HCT116 (cell line): Measurements from ENCODE around the gene ARHGAP23. TPM values are rescaled to one million over a fixed set of nuclear protein-coding genes. Genes with fewer than 3 reads are reported as not detected.

ENCODE experiments used
- ATAC-seq: fragments of 200-7000 bp; cut with Tn5 transposase; 2 replicates; pipeline ENCODE4 v1.9.1; 2020; ENCODE audit warnings: mild to moderate bottlenecking, moderate library complexity
- BruUV-seq: library from RNA; stranded (reverse); fragments of 400-500 nt; replicated peaks from 2 replicates; lab custom pipeline; 2021; lab: Mats Ljungman, UMichigan
- CTCF ChIA-PET: fragments of 300-600 bp; sonication (Branson Sonifier 250); formaldehyde crosslinking; loops from one replicate; lab custom pipeline; 2021; ENCODE audit warnings: antibody characterized with exemption; lab: Charles Lee
- POLR2A ChIA-PET: fragments of 300-600, 350-600 bp; sonication (Branson Sonifier 250); formaldehyde crosslinking; loops from one replicate; lab custom pipeline; 2021; ENCODE audit warnings: antibody characterized with exemption; lab: Charles Lee
- RAD21 ChIA-PET, 2 experiments: fragments of 300-600 bp; sonication (Branson Sonifier 250); formaldehyde crosslinking; loops; one replicate each; lab custom pipeline; 2023; ENCODE audit warnings: low total read pairs in 2 of 2; ENCODE audit not compliant: uncharacterized antibody in 2 of 2, unreplicated experiment in 2 of 2, low non-redundant PET in 1 of 2; lab: Charles Lee
- DNase-seq: peaks from one replicate; pipeline ENCODE4 v3.0.0-alpha.2; 2010; ENCODE audit warnings: low read depth, low spot score
- H2AFZ ChIP-seq: fragments of 200-600 bp; shearing (Covaris generic), sonication (generic); 2 replicates; pipeline ENCODE4 v1.6.1; 2017; ENCODE audit warnings: low read depth, mixed run types, mixed read lengths, antibody characterized with exemption, low read length; ENCODE audit not compliant: poor library complexity, severe bottlenecking
- H3K27ac ChIP-seq: 2 replicates; pipeline ENCODE4 v1.5.1; 2012; ENCODE audit warnings: low read depth, low read length
- H3K27me3 ChIP-seq: fragments of 200-600 bp; sonication (generic); 2 replicates; pipeline ENCODE4 v1.6.1; 2016; ENCODE audit warnings: mixed run types, low read length, mixed read lengths; ENCODE audit not compliant: insufficient read depth
- H3K36me3 ChIP-seq, 2 experiments: fragments of 200-500 bp in 1 of 2; fragments of 200-600 bp in 1 of 2; sonication (Bioruptor generic) in 1 of 2; sonication (generic) in 1 of 2; 2 replicates each; pipeline versions ENCODE4 v1.5.1 to v1.6.1; 2014 to 2016; ENCODE audit warnings: low read length in 2 of 2, inconsistent platforms in 1 of 2, mixed read lengths in 1 of 2, mixed run types in 1 of 2; ENCODE audit not compliant: insufficient read depth in 2 of 2, control insufficient read depth in 1 of 2
- H3K4me1 ChIP-seq, 2 experiments: fragments of 200-600 bp in 1 of 2; sonication (generic) in 1 of 2; 2 replicates each; pipeline versions ENCODE4 v1.5.1 to v1.6.1; 2012 to 2017; ENCODE audit warnings: low read length in 2 of 2, inconsistent platforms in 1 of 2, mild to moderate bottlenecking in 1 of 2, mixed read lengths in 1 of 2, mixed run types in 1 of 2, moderate library complexity in 1 of 2; ENCODE audit not compliant: insufficient read depth in 2 of 2, control insufficient read depth in 1 of 2
- H3K4me2 ChIP-seq: fragments of 200-600 bp; sonication (generic); 2 replicates; pipeline ENCODE4 v1.6.1; 2017; ENCODE audit warnings: mixed run types, low read length, mixed read lengths
- H3K4me3 ChIP-seq, 2 experiments: fragments of 200-600 bp in 1 of 2; sonication (generic) in 1 of 2; replicated peaks in 1 of 2; 2 replicates each; pipeline ENCODE4 v1.5.1; 2011 to 2016; ENCODE audit warnings: low read length in 2 of 2, control low read depth in 1 of 2, low read depth in 1 of 2, mild to moderate bottlenecking in 1 of 2, mixed read lengths in 1 of 2, mixed run types in 1 of 2
- H3K79me2 ChIP-seq: fragments of 200-600 bp; sonication (generic); 2 replicates; pipeline ENCODE4 v1.6.1; 2017; ENCODE audit warnings: mild to moderate bottlenecking, mixed run types, low read length, moderate library complexity, mixed read lengths; ENCODE audit not compliant: insufficient read depth
- H3K9ac ChIP-seq: fragments of 200-600 bp; sonication (generic); 2 replicates; pipeline ENCODE4 v1.6.1; 2016; ENCODE audit warnings: low read length, mixed read lengths
- H3K9me2 ChIP-seq: fragments of 200-600 bp; sonication (generic), shearing (Covaris generic); 2 replicates; pipeline ENCODE4 v1.6.1; 2017; ENCODE audit warnings: mixed run types, mild to moderate bottlenecking, moderate library complexity; ENCODE audit not compliant: insufficient read depth
- H3K9me3 ChIP-seq, 2 experiments: fragments of 200-500 bp in 1 of 2; fragments of 200-600 bp in 1 of 2; sonication (Bioruptor generic) in 1 of 2; sonication (generic) in 1 of 2; 2 replicates each; pipeline ENCODE4 v1.6.1; 2014 to 2017; ENCODE audit warnings: low read length in 2 of 2, mixed read lengths in 2 of 2, inconsistent platforms in 1 of 2, low read depth in 1 of 2, mild to moderate bottlenecking in 1 of 2, mixed run types in 1 of 2, moderate library complexity in 1 of 2; ENCODE audit not compliant: control insufficient read depth in 1 of 2, insufficient read depth in 1 of 2
- H4K20me1 ChIP-seq: fragments of 200-600 bp; sonication (generic), shearing (Covaris generic); 2 replicates; pipeline ENCODE4 v1.6.1; 2017; ENCODE audit warnings: mixed run types, mild to moderate bottlenecking, moderate library complexity; ENCODE audit not compliant: insufficient read depth
- CBX3 ChIP-seq: IDR thresholded peaks from 2 replicates; pipeline ENCODE4 v1.6.1; 2012; ENCODE audit warnings: low read depth
- CEBPB ChIP-seq: IDR thresholded peaks from 2 replicates; pipeline ENCODE4 v1.6.1; 2012; ENCODE audit warnings: low read depth
- EGR1 ChIP-seq: IDR thresholded peaks from 2 replicates; pipeline ENCODE4 v1.6.1; 2012; ENCODE audit warnings: low read depth
- ELF1 ChIP-seq: IDR thresholded peaks from 2 replicates; pipeline ENCODE4 v1.6.1; 2012; ENCODE audit warnings: low read depth, borderline replicate concordance
- EZH2 ChIP-seq: fragments of 200-600 bp; sonication (generic); IDR thresholded peaks from 2 replicates; pipeline ENCODE4 v1.6.1; 2017; ENCODE audit warnings: antibody characterized with exemption, mixed run types
- FOSL1 ChIP-seq: IDR thresholded peaks from 2 replicates; pipeline ENCODE4 v1.6.1; 2012; ENCODE audit warnings: low read depth
- JUND ChIP-seq: IDR thresholded peaks from 2 replicates; pipeline ENCODE4 v1.6.1; 2012
- MAX ChIP-seq: IDR thresholded peaks from 2 replicates; pipeline ENCODE4 v1.6.1; 2012
- POLR2AphosphoS5 ChIP-seq: IDR thresholded peaks from 2 replicates; pipeline ENCODE4 v1.6.1; 2011; ENCODE audit warnings: mild to moderate bottlenecking, low read depth, low read length, moderate library complexity
- RAD21 ChIP-seq: IDR thresholded peaks from 2 replicates; pipeline ENCODE4 v1.6.1; 2012; ENCODE audit warnings: low read depth, mild to moderate bottlenecking
- SRF ChIP-seq: IDR thresholded peaks from 2 replicates; pipeline ENCODE4 v1.6.1; 2012; ENCODE audit warnings: low read depth
- TCF7L2 ChIP-seq: IDR thresholded peaks from 2 replicates; pipeline ENCODE4 v1.7.0; 2011; ENCODE audit warnings: borderline replicate concordance, inconsistent platforms; ENCODE audit not compliant: insufficient read depth, insufficient read length; ENCODE audit errors: extremely low read depth
- ZBTB33 ChIP-seq: IDR thresholded peaks from 2 replicates; pipeline ENCODE4 v1.6.1; 2011; ENCODE audit warnings: mild to moderate bottlenecking, low read length, moderate library complexity; ENCODE audit not compliant: insufficient replicate concordance; ENCODE audit errors: extremely low read depth
- ZNF274 ChIP-seq: fragments of 200-500 bp; sonication (Bioruptor generic); IDR thresholded peaks from 2 replicates; pipeline ENCODE4 v1.6.1; 2014; ENCODE audit warnings: mild to moderate bottlenecking, low read depth, low read length, inconsistent platforms
- intact Hi-C: fragments of 100-400 bp; cut with micrococcal nuclease; formaldehyde crosslinking; loops from 2 replicates; pipeline ENCODE4 v1.10.0; 2022
- total RNA-seq: library from RNA; stranded (reverse); gene quantifications from one replicate; pipeline ENCODE4 v1.2.1, GENCODE V29; 2021; ENCODE audit not compliant: unreplicated experiment

The ARHGAP23 gene
- total RNA-seq, 1 experiment from 2014 or later: 41.0 TPM

- H3K27ac ChIP-seq: no peak overlapping the region
- H2AFZ ChIP-seq: no peak overlapping the region
- POLR2A ChIA-PET: no interaction called here
- CTCF ChIA-PET: no interaction called here
- H3K79me2 ChIP-seq: no peaks in the 10 kb centered on the region; the same call in 1 of the 2 replicates
- ATAC-seq (no peak), DNase-seq (no peak)
- BruUV-seq: no TSS peak
- no peaks in the 10 kb centered on the region for H4K20me1 ChIP-seq
- H3K9ac ChIP-seq: no peak overlapping the region
- H3K36me3 ChIP-seq: peaks cover 13 to 17% of the 10 kb centered on the region in 2 experiments; a peak in 3 of 4 replicates
- H3K27me3 ChIP-seq: no peaks in the 10 kb centered on the region
- TF ChIP-seq CEBPB: no peak
- no peak for TF ChIP-seq RAD21
- TF ChIP-seq MAX: no peak
- TF ChIP-seq EZH2: no peak
- no peak for TF ChIP-seq ZNF274
- no peak for TF ChIP-seq SRF
- H3K9me3 ChIP-seq: no peaks in the 10 kb centered on the region
- RAD21 ChIA-PET: no interaction called here
- H3K9me2 ChIP-seq: no peaks in the 10 kb centered on the region
- intact Hi-C loops: no loop called here
- H3K4me1 ChIP-seq: no peaks in the 10 kb centered on the region
- no peak overlapping the region for H3K4me2 ChIP-seq
- H3K4me3 ChIP-seq: no peak overlapping the region
These were observed 33.2 kb upstream of the ARHGAP23 start for GRCh38 chr17:38395090-38395489.

- H3K9me2 ChIP-seq: no peaks in the 10 kb centered on the region
- no peak overlapping the region for H3K4me3 ChIP-seq
- BruUV-seq: no TSS peak
- RAD21 ChIA-PET: no interaction called here
- H3K9me3 ChIP-seq: no peaks in the 10 kb centered on the region
- no peaks in the 10 kb centered on the region for H4K20me1 ChIP-seq
- no peak for DNase-seq
- H3K9ac ChIP-seq: no peak overlapping the region
- no peak overlapping the region for H3K27ac ChIP-seq
- H3K27me3 ChIP-seq: no peaks in the 10 kb centered on the region
- ATAC-seq: no peak
- POLR2A ChIA-PET: no interaction called here
- H3K36me3 ChIP-seq: peaks cover 13 to 27% of the 10 kb centered on the region in 2 experiments
- intact Hi-C loops: no loop called here
- CTCF ChIA-PET: interaction anchor here (1.5 kb wide), 1 partner anchor 75 kb away, joined by 4 read pairs; no protein-coding TSS in a partner anchor
- no peaks in the 10 kb centered on the region for H3K79me2 ChIP-seq
- no peak for TF ChIP-seq POLR2AphosphoS5
- no peak for TF ChIP-seq JUND
- no peak for TF ChIP-seq RAD21
- no peak for TF ChIP-seq ELF1
- TF ChIP-seq ZNF274: no peak
- TF ChIP-seq FOSL1: no peak
- no peak for TF ChIP-seq EGR1
- TF ChIP-seq TCF7L2: no peak
- no peak for TF ChIP-seq CBX3
- TF ChIP-seq ZBTB33: no peak
- TF ChIP-seq, all 23 proteins: peak for 0
- Histone ChIP-seq H3K4me1 (no peaks in the 10 kb centered on the region), H3K4me2 (no peak overlapping the region), H2AFZ (no peak overlapping the region)
These were observed 31.0 kb upstream of the ARHGAP23 start for GRCh38 chr17:38397227-38397626.
